GM12891 (cell line): Measurements from ENCODE around the gene RBPJL.

Experiments
- PAX5 ChIP-seq: IDR thresholded peaks from 2 replicates; pipeline ENCODE4 v1.6.1; 2011; ENCODE audit warnings: low read length, moderate library complexity, mild to moderate bottlenecking; ENCODE audit not compliant: insufficient read depth, severe bottlenecking
- POLR2A ChIP-seq: IDR thresholded peaks from 2 replicates; pipeline ENCODE4 v1.6.1; 2011; ENCODE audit warnings: low read depth, low read length, control low read depth
- POLR2AphosphoS5 ChIP-seq: IDR thresholded peaks from 2 replicates; pipeline ENCODE4 v1.6.1; 2011; ENCODE audit warnings: low read depth, low read length, control low read depth
- SPI1 ChIP-seq: IDR thresholded peaks from 2 replicates; pipeline ENCODE4 v1.6.1; 2011; ENCODE audit warnings: low read depth, low read length, control low read depth
- TAF1 ChIP-seq: IDR thresholded peaks from 2 replicates; pipeline ENCODE4 v1.6.1; 2011; ENCODE audit warnings: low read depth, low read length, control low read depth

DNA sequence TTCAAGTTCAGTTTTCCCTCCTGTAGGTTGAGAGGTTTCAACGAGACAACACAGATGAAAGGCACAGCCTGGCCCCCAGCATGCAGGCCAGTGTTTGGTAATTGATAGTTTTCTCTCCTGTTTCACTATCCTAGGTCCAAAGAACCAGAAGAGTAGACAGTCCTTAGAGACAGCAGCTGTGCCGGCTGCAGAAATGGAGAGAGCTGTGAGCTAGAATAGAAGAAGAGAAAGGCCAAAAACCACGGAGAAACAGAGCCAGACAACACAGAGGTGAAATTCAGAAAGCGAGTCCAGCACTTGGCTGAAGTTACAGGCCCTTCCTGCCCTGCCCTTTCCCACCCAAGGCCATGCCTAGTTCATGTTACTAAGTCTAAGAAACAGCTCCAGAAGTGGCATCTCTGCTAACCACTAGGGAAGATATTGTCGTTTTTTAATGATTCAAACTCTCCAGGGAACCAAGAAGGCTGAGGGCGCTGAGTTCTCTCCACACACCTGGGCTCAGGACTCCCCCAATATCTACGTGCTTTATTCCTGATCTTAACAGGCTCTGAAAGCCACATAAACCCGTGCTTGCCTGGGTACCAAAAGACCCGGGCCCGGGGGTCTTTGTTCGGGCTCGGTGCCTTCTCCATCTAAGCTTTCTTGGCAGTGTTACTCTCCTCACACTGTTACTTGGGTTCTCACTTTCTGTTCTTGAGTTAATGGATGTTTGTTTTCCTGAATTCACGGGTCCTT is 16.5 kb upstream of the RBPJL start:
- no peak for TF ChIP-seq POLR2A
- no peak for TF ChIP-seq SPI1
- TF ChIP-seq POLR2AphosphoS5: no peak
- no peak for TF ChIP-seq TAF1
- TF ChIP-seq PAX5: no peak
